ENCODE measurements around the gene TMEM89. TPM values are rescaled to one million over a fixed set of nuclear protein-coding genes. Genes with fewer than 3 reads are reported as not detected.

TMEM89 gene
- total and polyA plus RNA-seq, 2 of the 13 experiments (the other 11 are each of a cell fraction or from before 2014, with no cell fraction given): 0.31 to 0.59 TPM

DNA sequence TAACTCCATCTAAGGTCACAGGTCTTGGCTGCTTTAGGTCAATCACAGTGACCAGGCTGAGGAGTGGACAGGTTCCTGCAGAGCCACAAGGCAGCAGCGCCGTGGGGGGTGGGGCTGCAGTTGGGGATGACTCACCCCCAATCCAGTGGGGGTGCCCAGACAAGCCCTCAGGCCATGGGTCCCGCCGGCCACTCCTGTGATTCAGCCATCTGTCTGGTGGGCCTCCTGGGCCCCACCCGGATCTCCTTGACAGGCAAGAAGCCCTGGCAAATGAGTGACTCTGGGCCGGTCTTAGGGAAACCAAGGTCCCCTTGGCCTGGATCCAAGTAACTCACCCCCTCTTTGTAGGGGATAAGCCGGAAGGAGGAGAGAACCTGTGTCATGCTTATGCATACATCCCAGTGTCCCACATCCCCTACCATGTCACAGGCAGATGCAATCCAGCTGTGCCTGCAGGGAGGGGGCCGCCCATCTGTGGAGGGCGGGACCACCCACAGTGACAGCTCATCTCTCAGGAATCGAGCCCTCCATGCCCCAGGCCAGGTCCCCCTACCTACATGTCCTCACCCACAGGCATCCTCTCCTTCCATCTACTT lies 25.9 kb downstream of the TMEM89 start:
- intact Hi-C loops (cut with micrococcal nuclease; ENCODE audit: unreplicated experiment): no loop called here
- POLR2A ChIA-PET: interaction anchor here (1.3 kb wide), 1 partner anchor 40 kb away, joined by 4 read pairs; the partner anchor contains the start of gene SLC26A6
- peaks cover 35% of the 10 kb centered on the region for H3K4me1 ChIP-seq (ENCODE audit: insufficient read depth, low read length)
- TF ChIP-seq ZBTB42 (CRISPR knock-in tag; IDR thresholded peaks at IDR 0.05) (0 out of 2 replicates have a peak, but pooled peaks have one; percentile 59), KAT8 (CRISPR knock-in tag; IDR thresholded peaks at IDR 0.05) (no peak), ETV5 (CRISPR knock-in tag; IDR thresholded peaks at IDR 0.05; ENCODE audit: borderline replicate concordance) (peak; percentile 16; the same call in 1 of the 2 replicates), KDM2A (CRISPR knock-in tag; IDR thresholded peaks at IDR 0.05; ENCODE audit: borderline replicate concordance, low read depth) (peak; percentile 57), ZC3H13 (CRISPR knock-in tag; IDR thresholded peaks at IDR 0.05) (no peak), FOXP4 (CRISPR knock-in tag; IDR thresholded peaks at IDR 0.05) (0 out of 2 replicates have a peak, but pooled peaks have one; percentile 24), JUNB (CRISPR knock-in tag; IDR thresholded peaks at IDR 0.05; ENCODE audit: borderline replicate concordance) (no peak), MIXL1 (CRISPR knock-in tag; IDR thresholded peaks at IDR 0.05) (no peak)
- TF ChIP-seq, protein P1, sequence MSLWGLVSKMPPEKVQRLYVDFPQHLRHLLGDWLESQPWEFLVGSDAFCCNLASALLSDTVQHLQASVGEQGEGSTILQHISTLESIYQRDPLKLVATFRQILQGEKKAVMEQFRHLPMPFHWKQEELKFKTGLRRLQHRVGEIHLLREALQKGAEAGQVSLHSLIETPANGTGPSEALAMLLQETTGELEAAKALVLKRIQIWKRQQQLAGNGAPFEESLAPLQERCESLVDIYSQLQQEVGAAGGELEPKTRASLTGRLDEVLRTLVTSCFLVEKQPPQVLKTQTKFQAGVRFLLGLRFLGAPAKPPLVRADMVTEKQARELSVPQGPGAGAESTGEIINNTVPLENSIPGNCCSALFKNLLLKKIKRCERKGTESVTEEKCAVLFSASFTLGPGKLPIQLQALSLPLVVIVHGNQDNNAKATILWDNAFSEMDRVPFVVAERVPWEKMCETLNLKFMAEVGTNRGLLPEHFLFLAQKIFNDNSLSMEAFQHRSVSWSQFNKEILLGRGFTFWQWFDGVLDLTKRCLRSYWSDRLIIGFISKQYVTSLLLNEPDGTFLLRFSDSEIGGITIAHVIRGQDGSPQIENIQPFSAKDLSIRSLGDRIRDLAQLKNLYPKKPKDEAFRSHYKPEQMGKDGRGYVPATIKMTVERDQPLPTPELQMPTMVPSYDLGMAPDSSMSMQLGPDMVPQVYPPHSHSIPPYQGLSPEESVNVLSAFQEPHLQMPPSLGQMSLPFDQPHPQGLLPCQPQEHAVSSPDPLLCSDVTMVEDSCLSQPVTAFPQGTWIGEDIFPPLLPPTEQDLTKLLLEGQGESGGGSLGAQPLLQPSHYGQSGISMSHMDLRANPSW (CRISPR knock-in tag; IDR thresholded peaks at IDR 0.05; ENCODE audit: borderline replicate concordance): no peak
- TF ChIP-seq, protein P2, sequence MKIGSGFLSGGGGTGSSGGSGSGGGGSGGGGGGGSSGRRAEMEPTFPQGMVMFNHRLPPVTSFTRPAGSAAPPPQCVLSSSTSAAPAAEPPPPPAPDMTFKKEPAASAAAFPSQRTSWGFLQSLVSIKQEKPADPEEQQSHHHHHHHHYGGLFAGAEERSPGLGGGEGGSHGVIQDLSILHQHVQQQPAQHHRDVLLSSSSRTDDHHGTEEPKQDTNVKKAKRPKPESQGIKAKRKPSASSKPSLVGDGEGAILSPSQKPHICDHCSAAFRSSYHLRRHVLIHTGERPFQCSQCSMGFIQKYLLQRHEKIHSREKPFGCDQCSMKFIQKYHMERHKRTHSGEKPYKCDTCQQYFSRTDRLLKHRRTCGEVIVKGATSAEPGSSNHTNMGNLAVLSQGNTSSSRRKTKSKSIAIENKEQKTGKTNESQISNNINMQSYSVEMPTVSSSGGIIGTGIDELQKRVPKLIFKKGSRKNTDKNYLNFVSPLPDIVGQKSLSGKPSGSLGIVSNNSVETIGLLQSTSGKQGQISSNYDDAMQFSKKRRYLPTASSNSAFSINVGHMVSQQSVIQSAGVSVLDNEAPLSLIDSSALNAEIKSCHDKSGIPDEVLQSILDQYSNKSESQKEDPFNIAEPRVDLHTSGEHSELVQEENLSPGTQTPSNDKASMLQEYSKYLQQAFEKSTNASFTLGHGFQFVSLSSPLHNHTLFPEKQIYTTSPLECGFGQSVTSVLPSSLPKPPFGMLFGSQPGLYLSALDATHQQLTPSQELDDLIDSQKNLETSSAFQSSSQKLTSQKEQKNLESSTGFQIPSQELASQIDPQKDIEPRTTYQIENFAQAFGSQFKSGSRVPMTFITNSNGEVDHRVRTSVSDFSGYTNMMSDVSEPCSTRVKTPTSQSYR (CRISPR knock-in tag; IDR thresholded peaks at IDR 0.05; ENCODE audit: borderline replicate concordance): peak; percentile 39; the same call in 1 of the 2 replicates
- TF ChIP-seq, protein P3, sequence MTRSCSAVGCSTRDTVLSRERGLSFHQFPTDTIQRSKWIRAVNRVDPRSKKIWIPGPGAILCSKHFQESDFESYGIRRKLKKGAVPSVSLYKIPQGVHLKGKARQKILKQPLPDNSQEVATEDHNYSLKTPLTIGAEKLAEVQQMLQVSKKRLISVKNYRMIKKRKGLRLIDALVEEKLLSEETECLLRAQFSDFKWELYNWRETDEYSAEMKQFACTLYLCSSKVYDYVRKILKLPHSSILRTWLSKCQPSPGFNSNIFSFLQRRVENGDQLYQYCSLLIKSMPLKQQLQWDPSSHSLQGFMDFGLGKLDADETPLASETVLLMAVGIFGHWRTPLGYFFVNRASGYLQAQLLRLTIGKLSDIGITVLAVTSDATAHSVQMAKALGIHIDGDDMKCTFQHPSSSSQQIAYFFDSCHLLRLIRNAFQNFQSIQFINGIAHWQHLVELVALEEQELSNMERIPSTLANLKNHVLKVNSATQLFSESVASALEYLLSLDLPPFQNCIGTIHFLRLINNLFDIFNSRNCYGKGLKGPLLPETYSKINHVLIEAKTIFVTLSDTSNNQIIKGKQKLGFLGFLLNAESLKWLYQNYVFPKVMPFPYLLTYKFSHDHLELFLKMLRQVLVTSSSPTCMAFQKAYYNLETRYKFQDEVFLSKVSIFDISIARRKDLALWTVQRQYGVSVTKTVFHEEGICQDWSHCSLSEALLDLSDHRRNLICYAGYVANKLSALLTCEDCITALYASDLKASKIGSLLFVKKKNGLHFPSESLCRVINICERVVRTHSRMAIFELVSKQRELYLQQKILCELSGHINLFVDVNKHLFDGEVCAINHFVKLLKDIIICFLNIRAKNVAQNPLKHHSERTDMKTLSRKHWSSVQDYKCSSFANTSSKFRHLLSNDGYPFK (CRISPR knock-in tag; IDR thresholded peaks at IDR 0.05; ENCODE audit: borderline replicate concordance): no peak

More for the DNA sequence above, 25.9 kb downstream of the TMEM89 start:
- no peaks in the 10 kb centered on the region for H3K27me3 ChIP-seq (ENCODE audit: control insufficient read depth in 1 of 2, insufficient read depth in 2 of 2, low read length in 2 of 2)
- ATAC-seq (peak; percentile 14), FAIRE-seq (no peak), DNase-seq (ENCODE audit: low spot score) (peak; percentile 32)
- H4K20me1 ChIP-seq (ENCODE audit: insufficient read depth, low read length): 0 out of 2 replicates have a peak, but pooled peaks cover 8% of the 10 kb centered on the region
- peak overlapping the region; percentile 36; the same call in 1 of the 2 replicates for H3K4me2 ChIP-seq (ENCODE audit: low read depth, low read length)
- WGBS (ENCODE audit: low lambda C conversion rate): 26% methylated on average over 5 of the region's 10 CpGs
- no peak overlapping the region for H2AFZ ChIP-seq (ENCODE audit: low read length)
- no peaks in the 10 kb centered on the region for H3K79me2 ChIP-seq (ENCODE audit: insufficient read depth, low read length)
- CTCF ChIA-PET (ENCODE audit: low intra/inter-chr PET ratio, low total read pairs): no interaction called here
- in situ Hi-C loops (cut with HindIII; ENCODE audit: extremely low pct_ligation_motif_present, low pct_unique_long_range_greater_than_20kb): no loop called here
- H3K27ac ChIP-seq (ENCODE audit: extremely low read length, insufficient read depth, low read length): no peak overlapping the region
- peaks cover 16 to 30% of the 10 kb centered on the region in 2 experiments; a peak in 4 of 5 replicates for H3K36me3 ChIP-seq (replicated peaks in 1 of 2; ENCODE audit: control insufficient read depth in 1 of 2, insufficient read depth in 2 of 2, low read length in 2 of 2)
- BruUV-seq (replicated peaks): no TSS peak
- no peak overlapping the region for H3K9ac ChIP-seq (ENCODE audit: insufficient read depth, low read depth, low read length)
- no peak overlapping the region for H3K4me3 ChIP-seq (replicated peaks in 1 of 3; ENCODE audit: insufficient read depth in 1 of 3, low read depth in 2 of 3, low read length in 3 of 3)
- no peaks in the 10 kb centered on the region for H3K9me3 ChIP-seq (ENCODE audit: low read length)
